HG03558 (cell line): ENCODE data around the gene FGF23.
"Not testable (repeated sequence)": the region's sequence is repeated elsewhere in the genome, so short reads cannot be mapped to it uniquely, and the experiment has no call there.

Source experiments
- ATAC-seq: cut with Tn5 transposase; IDR thresholded peaks from one replicate; pipeline ENCODE4 v1.9.1; 2021; ENCODE audit warnings: moderate number of reproducible peaks; ENCODE audit not compliant: unreplicated experiment; ENCODE audit errors: extremely low read depth

Gene FGF23

DNA sequence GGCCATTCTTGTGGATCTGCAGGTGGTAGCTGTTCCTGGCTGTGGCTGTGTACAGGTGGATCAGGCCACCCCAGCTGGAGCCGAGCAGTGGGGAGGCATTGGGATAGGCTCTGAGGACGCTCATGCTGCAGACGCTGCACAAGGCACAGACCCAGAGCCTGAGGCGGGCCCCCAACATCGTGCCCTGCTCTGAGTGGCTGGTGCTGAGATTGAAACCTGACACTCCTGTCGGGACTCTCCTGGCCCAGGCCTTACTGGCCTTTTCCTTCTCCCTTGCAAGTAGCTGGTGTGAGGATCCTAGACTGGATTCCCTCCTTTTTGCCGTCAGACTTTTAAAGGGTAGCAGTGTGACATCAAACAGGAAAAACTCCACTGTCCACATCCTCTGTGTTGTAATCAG lies at the start of gene FGF23:
FGF23 (minus strand) TSS at position 308 of the 400 bp plus-strand sequence; CDS start at position 178, 130 bp downstream.
- ATAC-seq, result no peak

DNA sequence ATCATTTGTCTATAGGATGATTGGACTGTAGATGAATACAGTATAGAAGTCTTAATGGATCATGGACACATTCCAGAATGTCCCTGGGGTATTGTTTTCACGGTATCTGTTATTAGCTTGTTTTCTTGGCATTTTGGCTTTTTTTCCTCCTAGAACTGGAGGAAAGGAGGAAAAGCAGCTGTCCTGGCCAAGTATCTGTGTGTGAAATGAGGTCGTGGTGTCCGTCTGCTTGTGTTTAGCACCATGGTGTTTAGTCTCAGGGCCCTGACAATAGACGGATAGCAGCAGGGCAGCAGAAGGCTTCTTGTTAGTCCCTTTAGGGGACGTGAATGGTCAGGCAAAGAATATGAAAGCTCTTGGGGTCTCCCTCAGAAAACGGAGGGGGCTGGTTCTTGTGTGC lies 44.9 kb upstream of the FGF23 start:
- ATAC-seq, result no peak

DNA sequence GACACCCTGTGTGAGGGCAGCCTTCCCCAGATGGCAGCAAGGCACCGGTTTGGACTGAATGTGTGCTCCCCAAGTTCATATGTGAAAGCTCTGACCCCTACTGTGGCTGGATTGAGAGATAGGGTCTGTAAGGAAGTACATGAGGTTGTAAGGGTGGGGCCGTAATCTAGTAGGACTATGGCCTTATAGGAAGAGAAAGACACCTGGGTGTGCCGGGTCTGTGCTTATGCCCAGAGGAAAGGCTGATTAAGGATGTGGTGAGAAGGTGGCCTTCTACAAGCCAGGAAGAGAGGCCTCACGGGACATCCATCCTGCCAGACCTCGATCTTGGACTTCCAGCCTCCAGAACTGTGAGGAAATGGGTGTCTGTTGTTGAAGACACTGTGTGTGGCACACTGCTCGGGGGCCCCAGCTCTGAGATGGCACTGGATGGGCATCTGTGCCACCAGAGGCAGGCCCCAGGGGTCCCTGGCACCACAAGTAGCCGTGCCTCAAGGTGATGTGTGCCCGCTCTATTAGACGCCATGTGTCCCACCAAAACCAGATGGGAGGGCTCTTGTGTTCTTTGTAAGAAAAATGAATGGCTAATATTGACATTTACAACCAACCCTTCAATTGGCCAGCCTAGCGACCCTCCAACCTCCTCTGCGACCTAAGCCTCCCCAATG lies 44.1 kb upstream of the FGF23 start:
- ATAC-seq, result no peak

DNA sequence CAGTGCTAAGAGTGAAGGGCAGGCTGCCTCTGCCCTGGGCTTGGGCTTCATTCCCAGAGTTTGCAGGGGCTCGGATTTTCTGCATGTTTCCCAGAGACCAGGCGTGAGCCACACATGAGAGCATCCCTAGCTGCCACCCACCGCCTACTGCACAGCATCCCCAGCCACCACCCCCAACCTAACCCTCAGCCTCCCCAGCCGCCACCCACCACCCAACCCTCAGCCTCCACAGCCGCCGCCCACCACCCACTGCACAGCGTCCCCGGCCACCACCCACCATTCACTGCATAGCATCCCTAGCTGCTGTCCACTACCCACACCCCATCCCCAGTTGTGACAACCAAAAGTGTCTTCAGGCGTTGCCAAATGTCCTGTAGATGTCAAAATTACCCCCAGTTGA lies 43.5 kb upstream of the FGF23 start:
- no peak for ATAC-seq

DNA sequence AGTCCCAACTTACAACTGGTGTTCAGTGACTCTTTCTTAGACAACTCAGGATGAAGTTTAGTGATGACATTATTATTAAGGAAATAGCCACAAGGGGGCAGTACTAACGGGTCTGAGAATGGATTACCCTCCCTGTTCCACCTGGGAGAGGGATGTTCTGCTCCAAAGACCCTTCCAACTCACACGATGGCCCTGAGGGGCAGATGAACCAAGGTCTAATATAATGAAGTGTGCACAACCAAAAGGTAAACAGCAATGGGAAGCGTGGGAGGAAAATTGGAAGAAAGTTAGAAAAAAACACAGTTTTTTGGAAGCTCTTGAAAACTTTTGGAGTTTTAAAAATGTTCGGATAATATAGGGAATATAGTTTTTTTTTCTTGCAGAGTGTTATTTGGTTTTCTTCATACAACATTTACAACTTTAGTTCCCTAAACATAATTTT lies 42.1 kb upstream of the FGF23 start:
- ATAC-seq, result no peak

DNA sequence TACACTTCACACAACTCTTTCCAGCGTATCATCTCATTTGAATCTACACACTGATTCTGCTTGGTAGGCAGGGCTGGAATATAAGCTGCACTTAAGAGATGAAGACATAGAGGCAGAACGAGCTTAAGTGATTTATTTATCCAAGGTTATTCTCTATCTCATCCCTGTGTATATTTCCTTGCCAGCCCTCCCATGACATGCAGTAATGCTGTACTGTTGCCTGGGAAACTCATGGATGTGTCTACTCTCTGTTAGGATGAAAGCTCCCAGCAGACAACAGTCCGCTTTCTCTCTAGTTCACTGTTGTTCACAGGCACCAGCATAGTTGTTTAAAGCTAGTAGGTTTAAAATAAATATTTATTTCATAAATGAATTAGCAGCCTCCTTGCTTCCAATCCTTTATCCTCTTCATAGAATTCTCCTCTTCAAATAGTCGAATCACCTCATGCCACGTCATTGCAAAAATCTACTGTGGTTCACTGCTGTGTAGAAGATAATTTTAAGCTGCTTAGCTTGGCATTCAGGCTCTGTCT lies 40.7 kb upstream of the FGF23 start:
- ATAC-seq, result no peak

DNA sequence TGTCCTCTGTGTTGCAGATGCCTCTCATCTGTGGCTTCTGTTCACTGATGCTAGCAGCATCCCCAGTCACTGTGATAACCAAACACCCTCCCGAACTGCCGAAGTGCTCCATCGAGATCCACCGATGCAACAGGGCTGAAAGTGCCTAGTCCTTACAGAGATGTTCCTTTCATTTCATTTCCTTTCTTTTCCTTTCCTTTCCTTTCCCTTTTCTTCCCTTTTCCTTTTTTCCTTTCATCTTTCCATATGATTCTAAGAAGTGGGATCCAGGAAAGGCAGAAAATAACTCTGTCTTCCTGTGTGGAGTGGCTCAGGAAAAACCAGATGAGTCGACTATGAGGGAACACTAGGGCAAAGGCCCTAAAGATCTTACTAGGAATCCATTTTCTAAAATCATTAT lies 39.4 kb upstream of the FGF23 start:
- no peak for ATAC-seq

DNA sequence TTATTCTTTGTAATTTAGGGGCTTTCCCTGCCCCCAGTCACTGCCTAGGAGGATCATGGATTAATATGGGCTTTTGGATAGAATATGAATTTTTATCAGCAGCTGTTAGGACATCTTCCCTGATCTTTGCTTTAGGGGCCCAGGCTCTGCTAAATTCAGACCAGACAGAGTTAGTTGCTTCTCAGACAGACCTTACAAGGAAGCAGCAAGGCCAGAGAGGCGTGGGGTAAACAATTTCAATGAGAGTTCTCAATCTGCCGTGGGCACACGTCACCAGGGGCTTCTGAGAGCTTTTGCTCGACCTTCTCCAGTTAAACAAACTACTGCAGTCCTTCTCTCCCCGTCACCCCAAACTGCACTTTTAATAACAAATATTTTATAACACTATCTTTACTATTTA lies 38.4 kb upstream of the FGF23 start:
- no peak for ATAC-seq

DNA sequence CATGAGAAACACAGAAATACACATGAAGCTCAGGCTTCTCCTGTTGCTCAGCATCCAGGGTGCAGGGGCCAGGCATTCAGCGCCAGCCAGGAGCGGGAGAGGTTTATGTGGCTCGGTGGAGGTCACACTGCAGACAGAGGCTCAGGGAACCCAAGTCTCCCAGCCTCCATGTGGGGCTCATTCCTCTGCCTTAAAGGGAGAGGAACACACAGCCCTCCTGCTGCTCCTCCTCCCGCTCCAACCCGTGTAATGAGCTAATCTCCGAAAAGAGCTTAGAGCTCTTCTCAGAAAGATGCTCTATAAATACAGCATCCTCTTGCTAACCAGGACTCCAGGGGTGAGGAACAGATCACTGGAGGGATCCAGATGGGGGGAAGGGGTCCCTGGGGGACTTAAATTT lies 37.9 kb upstream of the FGF23 start:
- ATAC-seq, result no peak

DNA sequence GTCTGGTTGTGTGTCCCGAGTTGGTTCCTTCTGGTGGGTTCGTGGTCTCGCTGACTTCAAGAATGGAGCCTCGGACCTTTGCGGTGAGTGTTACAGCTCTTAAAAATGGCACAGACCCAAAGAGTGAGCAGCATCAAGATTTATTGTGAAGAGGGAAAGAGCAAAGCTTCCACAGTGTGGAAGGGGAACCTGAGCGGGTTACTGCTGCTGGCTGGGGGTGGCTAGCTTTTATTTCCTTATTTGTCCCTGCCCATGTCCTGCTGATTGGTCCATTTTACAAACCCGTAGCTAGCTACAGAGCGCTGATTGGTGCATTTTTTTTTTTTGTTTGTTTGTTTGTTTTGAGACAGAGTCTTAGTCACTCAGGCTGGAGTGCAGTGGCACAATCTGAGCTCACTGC lies 36.8 kb upstream of the FGF23 start:
- no peak for ATAC-seq

DNA sequence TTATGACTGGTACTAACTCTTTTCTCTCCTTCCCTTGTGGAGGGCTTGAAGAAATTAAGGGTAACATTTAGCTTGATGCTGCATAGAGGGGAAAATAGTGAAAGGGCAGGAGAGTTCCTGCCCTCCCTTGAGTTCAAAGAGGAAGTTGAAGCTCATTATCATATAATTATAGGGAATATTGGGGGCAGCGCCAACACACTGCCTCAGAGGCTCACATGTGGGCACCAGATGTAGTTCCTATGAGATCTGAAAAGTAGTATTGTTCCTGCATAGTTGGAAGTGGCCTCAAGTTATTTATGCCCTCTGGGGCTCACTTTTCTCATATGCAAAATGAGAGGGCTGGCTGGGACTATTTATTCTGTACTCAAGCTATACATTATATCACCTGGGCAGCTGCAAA lies 33.0 kb upstream of the FGF23 start:
- ATAC-seq, result no peak

DNA sequence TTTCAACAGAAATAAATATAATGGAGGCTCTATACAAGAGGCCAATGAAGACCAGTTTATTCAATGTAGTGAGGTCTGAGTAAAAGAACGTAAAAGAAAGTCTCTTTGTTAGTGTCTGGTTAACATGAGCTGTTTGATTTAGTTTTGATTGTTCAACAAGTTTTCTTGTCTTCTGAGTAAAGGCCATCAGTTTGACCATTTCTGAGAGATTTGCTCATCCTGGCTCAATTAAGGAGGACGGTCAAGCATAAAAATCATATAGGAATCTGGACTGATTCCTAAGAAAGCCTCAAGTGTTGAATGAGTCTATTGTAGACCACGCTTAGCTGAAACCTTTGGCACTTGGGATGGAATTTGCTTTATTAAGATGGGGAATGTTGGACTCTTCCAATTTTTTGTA lies 32.5 kb upstream of the FGF23 start:
- no peak for ATAC-seq

DNA sequence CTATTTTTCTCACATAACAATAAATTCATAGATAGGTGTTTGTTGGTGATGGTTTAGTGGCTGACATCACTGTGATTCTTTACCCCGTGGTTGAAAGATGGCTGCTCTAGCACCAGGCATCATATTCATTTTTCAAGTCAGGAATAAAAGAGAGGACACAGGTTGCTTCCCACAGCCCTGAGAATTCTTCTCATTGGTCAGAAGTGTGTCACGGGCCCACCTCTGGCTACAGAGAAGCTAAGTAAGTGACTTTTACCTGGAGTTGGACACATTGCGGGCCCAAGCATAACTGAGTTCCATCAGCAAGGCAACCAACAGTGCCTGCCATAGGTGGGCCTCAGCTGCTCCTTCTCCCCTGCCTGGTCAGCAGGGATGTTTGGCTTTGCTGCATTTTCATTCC lies 27.6 kb upstream of the FGF23 start:
- ATAC-seq, result no peak

DNA sequence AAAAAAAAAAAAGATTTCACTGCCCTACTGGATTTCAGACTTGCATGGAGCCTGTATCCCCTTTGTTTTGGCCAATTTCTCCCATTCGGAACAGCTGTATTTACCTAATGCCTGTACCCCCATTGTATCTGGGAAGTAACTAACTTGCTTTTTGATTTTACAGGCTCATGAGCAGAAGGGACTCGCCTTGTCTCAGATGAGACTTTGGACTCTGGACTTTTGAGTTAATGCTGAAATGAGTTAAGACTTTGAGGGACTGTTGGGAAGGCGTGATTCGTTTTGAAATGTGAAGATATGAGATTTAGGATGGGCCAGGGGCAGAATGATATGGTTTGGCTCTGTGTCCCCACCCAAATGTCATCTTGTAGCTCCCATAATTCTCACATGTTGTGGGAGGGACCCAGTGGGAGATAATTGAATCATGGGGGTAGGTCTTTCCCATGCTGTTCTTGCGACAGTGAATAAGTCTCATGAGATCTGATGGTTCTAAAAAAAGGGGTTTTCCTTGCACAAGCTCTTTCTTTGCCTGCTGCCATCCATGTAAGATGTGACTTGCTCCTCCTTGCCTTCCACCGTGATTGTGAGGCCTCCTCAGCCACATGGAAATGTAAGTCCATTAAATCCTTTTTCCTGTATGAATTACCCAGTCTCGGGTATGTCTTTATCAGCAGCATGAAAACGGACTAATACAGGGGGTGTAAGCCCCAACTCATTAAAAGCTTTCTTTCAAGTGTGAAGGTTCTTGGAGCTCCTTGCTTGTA lies 25.5 kb upstream of the FGF23 start:
- ATAC-seq, result not testable (repeated sequence)

DNA sequence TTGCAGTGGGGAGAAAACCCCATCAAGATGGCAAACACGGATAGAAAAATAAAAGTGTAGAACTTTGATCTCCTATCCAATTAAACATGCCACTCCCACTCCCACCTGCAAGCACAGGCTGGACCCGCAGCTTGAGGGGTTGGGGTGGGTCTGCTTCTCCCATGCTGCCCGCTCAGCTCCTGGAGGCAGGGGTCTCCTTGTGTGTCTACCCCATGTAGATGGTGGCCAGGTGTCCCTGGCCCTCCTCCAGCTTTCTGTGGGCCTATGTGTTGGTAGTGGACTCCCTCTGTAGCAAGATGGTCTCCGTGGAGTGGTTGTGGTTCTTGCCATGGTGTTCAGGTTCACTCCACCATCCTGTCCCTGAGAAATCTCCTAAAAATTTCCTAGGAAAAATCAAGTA lies 23.5 kb upstream of the FGF23 start:
- ATAC-seq, result no peak

DNA sequence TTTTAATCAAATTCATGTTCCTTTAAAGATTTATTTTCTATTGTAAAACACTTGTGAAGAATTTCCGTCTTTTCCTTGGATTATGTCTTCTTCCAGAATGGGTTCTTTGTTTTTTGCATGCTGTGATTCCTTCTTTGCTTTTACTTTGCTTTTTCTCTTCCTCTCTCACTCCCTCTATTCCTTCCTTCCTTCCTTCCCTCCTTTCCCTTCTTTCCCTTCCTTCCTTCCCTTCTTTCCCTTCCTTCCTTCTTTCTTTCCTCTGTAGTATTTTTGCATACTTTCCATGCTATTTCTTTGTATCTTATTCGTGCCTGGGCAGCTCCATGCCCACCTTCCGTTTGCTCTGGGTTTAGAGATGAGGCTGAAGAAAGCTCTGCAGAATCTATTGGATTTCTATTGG lies 21.6 kb upstream of the FGF23 start:
- ATAC-seq, result no peak

DNA sequence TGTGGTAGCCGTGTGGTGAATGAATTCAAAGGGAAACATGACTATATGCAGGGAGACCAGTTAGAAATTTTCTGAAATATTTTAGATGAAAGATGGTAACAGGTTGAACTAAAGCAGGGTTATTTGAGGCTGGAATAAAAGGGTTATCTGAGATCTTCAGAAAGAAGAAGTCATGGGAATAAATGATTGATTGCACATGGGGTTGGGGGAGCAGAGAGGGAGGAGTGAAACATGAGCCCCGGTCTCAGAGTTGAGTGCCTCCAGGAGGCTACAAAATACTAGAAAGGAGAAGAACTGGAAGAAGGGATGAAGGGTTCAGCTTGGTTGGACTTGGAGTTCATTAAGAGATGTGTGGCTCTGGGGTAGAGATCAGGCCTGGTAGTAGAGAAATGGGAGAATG lies 16.3 kb upstream of the FGF23 start:
- no peak for ATAC-seq

DNA sequence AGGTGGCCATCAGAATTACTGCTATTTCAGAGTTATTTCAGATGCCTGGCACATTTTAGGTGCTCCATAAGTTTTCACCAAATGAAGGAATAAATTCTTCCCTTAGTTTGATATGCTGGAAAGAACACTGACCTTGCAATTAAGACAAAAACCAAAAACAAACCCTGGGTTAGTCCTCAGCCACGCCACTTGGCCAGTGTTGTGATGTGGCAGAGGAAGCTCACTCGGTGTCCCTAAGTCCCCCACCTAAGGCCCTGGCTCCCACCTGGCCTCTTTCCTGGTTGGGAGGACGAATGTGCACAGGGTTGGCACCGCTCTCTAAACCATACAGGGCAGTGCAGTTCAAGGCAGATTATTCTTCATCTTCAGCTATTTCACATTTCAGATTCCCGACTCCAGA lies 13.7 kb upstream of the FGF23 start:
- no peak for ATAC-seq

DNA sequence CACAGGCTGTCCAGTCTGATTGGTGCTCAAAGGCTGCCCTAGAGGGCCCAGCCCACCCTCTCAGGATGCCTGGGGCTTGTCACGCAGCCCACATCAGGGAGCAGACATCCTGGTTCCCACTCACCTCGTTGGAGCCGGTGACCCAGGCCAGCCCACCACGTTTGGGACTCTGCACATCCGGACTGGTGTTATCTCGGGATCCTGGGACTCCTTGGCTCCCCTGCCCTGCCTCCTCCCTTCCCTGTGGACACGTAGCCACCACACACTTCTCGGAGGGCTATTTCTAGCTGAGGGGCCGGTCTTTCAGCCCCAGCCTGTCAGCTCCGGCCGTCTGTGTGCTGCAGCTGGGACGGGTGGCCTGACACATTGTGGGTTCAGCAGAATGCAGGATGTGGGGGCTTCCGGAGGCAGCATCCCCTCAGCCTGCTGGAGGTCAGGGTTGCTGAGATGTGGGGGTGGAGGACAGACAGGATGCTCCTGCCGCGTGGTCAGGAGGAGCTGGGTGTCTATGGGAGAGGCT lies 12.8 kb upstream of the FGF23 start:
- no peak for ATAC-seq

DNA sequence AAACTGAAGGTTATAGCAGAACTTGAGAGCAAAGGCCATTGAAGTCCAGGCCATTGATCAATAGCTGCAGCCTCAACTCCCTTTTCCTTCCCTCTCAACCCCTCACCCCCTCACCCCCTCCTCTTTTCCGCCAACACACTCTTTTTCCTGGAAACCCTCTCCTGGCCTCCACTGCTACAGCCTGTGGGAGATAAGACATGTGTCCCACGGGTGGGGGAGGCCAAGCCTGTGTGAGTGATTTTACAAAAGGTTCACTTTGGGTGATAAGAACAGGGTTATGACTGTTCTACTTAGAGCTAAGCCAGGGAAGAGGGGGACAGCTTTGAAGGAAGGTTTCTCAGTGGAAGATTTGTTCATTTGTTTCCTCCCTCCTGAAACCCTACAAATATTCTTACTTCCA lies 9.2 kb upstream of the FGF23 start:
- ATAC-seq, result no peak

DNA sequence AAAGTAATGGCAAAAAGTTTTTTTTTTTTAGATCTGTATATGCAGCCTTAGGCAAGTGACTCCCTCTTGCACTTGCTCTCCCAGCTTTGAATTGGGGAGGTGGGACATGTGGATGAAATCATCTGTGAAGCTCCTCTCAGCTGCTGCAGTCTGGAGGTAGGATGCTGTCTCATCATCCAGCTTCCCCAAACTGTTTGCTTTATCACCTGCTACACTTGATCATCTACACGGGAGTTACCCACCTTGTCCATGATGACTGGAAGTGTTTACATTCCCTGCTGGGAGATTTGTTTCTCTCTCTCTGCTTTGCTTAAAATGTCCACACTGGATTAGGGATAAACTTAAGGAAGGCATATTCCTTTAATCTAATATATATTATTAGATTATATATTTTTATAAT lies 8.5 kb upstream of the FGF23 start:
- no peak for ATAC-seq

DNA sequence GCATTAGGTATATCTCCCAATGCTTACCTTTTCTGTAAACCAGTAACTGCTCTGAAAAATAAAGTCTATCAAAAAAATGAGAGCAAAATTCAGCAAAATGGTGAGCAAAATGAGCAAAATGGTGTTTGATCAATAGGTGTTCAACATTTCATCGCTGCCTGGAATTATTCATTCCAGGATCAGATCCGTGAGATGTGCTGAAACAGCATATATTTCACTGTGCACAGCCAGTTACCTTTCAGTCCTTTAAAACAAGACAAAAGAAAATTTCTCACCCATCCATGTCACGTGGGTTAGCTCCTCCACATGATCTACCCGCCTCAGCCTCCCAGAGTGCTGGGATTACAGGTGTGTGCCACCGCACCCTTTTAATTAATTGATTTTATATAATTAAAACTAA lies 8.1 kb upstream of the FGF23 start:
- ATAC-seq, result no peak
